Activated CD8-positive, alpha-beta memory T cell treated with anti-CD3 and anti-CD28 coated beads, Interleukin-2, amount 10 ng/mL, durations not matched to agents 7 days and 5 days (primary cell): Measurements from ENCODE around the gene KIF20B. TPM values are rescaled to one million over a fixed set of nuclear protein-coding genes. Genes with fewer than 3 reads are reported as not detected.
A peak's percentile ranks its signal among the peaks of the same experiment; 100 is the strongest.

Source experiments
- ATAC-seq: fragments of 150-1000 bp; cut with Tn5 transposase; one replicate; pipeline ENCODE4 v1.10.0; 2021; ENCODE audit warnings: moderate library complexity
- CTCF ChIA-PET: fragments of 350-600 bp; sonication (Branson Sonifier 250); formaldehyde crosslinking; loops from one replicate; lab custom pipeline; 2021; ENCODE audit warnings: antibody characterized with exemption; lab: Charles Lee
- DNase-seq: peaks from one replicate; pipeline ENCODE4 v3.0.0-alpha.2; 2020
- H3K27ac Mint-ChIP-seq: one replicate; pipeline ENCODE4 v1.8.0; 2021; ENCODE audit warnings: mild to moderate bottlenecking, mixed read lengths
- H3K27me3 Mint-ChIP-seq: one replicate; pipeline ENCODE4 v1.8.0; 2021; ENCODE audit warnings: mixed read lengths
- H3K36me3 Mint-ChIP-seq: one replicate; pipeline ENCODE4 v1.8.0; 2021; ENCODE audit warnings: mild to moderate bottlenecking, mixed read lengths
- H3K4me1 Mint-ChIP-seq: one replicate; pipeline ENCODE4 v1.8.0; 2021; ENCODE audit warnings: mixed read lengths
- H3K4me3 Mint-ChIP-seq: one replicate; pipeline ENCODE4 v1.8.0; 2021; ENCODE audit warnings: mild to moderate bottlenecking, moderate library complexity, mixed read lengths
- H3K9me3 Mint-ChIP-seq: one replicate; pipeline ENCODE4 v1.8.0; 2022; ENCODE audit warnings: low read depth, mixed read lengths
- total RNA-seq, 2 experiments: library from RNA; stranded (reverse); gene quantifications; one replicate each; pipeline ENCODE4 v1.2.3, GENCODE V29; 2021

The KIF20B gene
- total RNA-seq, 2 experiments from 2014 or later, result 87.5 to 92.8 TPM

DNA sequence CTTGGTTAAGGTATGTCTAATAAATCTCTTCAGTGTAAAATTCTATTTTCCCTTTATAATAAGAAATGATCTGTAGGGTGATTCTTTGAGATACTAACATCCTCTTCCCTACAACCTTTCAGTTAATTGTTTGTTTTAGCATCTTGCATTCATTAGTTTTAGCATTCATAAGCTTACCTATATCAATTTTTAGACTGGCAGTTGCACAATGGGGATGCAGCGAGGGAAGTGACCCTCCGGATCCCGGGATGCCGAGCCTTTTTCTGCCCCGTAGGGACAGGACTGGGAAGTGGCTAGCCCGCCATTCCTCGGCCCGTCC, 508 bp upstream of the KIF20B start:
- Mint-ChIP-seq H3K36me3 (peaks cover 22% of the 10 kb centered on the region), H3K9me3 (no peaks in the 10 kb centered on the region), H3K27ac (peak overlapping the region; percentile 98), H3K4me3 (peak overlapping the region; percentile 96), H3K4me1 (peaks cover 44% of the 10 kb centered on the region), H3K27me3 (no peaks in the 10 kb centered on the region)
- no peak for ATAC-seq
- no peak for DNase-seq
- CTCF ChIA-PET, result interaction anchor here (0.6 to 1.8 kb wide), 8 partner anchors 8 to 309 kb away, joined by 3 to 12 read pairs (median 4); partner anchors contain the start of gene IFIT1

GRCh38 chr10:89702121-89702480, 711 bp downstream of the KIF20B start:
- no peaks in the 10 kb centered on the region for H3K9me3 Mint-ChIP-seq
- no peaks in the 10 kb centered on the region for H3K27me3 Mint-ChIP-seq
- H3K27ac Mint-ChIP-seq, result peak overlapping the region; percentile 98
- H3K4me1 Mint-ChIP-seq, result peaks cover 54% of the 10 kb centered on the region
- CTCF ChIA-PET, result interaction anchor here (0.8 to 1.8 kb wide), 3 partner anchors 14 to 59 kb away, joined by 4 to 12 read pairs (median 4); no protein-coding TSS in a partner anchor
- peak overlapping the region; percentile 96 for H3K4me3 Mint-ChIP-seq
- ATAC-seq, result no peak
- H3K36me3 Mint-ChIP-seq, result peaks cover 30% of the 10 kb centered on the region
- DNase-seq, result peak; percentile 56

DNA sequence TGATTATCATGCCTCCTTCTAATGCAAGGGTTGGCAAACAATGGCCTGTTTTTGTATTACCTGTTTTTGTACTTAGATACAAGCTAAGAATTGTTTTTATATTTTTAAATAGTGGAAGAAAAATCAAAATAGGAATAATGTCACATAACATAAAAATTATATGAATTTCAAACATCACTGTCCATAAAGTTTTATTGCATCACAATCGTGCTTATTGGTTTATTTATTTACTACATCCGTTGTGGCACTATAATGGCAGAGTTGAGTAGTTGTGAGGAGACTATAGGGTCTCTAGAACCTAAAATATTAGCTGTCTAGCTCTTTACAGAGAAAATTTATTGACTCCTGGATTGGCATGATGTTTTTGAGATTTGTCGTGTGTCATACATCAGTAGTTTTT, 4.1 kb downstream of the KIF20B start:
- DNase-seq, result no peak
- no peak overlapping the region for H3K27ac Mint-ChIP-seq
- no peaks in the 10 kb centered on the region for H3K9me3 Mint-ChIP-seq
- no peaks in the 10 kb centered on the region for H3K27me3 Mint-ChIP-seq
- peaks cover 36% of the 10 kb centered on the region for H3K36me3 Mint-ChIP-seq
- ATAC-seq, result no peak
- H3K4me1 Mint-ChIP-seq, result peaks cover 49% of the 10 kb centered on the region
- CTCF ChIA-PET, result no interaction called here
- no peak overlapping the region for H3K4me3 Mint-ChIP-seq

- H3K4me3 Mint-ChIP-seq, result no peak overlapping the region
- CTCF ChIA-PET, result no interaction called here
Observed at GRCh38 chr10:89706011-89706410, 4.6 kb downstream of the KIF20B start.

GRCh38 chr10:89707372-89707771, 6.0 kb downstream of the KIF20B start:
- H3K27me3 Mint-ChIP-seq, result no peaks in the 10 kb centered on the region
- H3K36me3 Mint-ChIP-seq, result peaks cover 45% of the 10 kb centered on the region
- H3K4me3 Mint-ChIP-seq, result no peak overlapping the region
- ATAC-seq (no peak), DNase-seq (no peak)
- no peaks in the 10 kb centered on the region for H3K9me3 Mint-ChIP-seq
- peaks cover 49% of the 10 kb centered on the region for H3K4me1 Mint-ChIP-seq
- CTCF ChIA-PET, result interaction anchor here (0.8 kb wide), 1 partner anchor 60 kb away, joined by 3 read pairs; no protein-coding TSS in a partner anchor
- H3K27ac Mint-ChIP-seq, result no peak overlapping the region

More at GRCh38 chr10:89706011-89706410, 4.6 kb downstream of the KIF20B start:
- H3K9me3 Mint-ChIP-seq, result no peaks in the 10 kb centered on the region
- no peak for ATAC-seq
- H3K27me3 Mint-ChIP-seq, result no peaks in the 10 kb centered on the region
- H3K4me1 Mint-ChIP-seq, result peaks cover 46% of the 10 kb centered on the region
- H3K36me3 Mint-ChIP-seq, result peaks cover 40% of the 10 kb centered on the region
- H3K27ac Mint-ChIP-seq, result peak overlapping the region; percentile 65
- no peak for DNase-seq

DNA sequence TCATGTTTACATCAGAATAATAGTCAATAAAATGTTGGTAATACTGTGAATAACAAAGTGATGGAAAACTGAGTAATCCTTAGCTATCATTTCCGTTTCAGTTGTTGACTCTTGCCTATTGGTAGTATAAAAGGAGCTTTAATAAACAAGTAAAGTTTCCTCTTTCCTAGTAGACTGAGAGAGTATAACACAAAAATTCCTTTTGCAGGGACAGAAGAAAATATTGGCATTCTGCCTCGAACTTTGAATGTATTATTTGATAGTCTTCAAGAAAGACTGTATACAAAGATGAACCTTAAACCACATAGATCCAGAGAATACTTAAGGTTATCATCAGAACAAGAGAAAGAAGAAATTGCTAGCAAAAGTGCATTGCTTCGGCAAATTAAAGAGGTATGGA, 9.4 kb downstream of the KIF20B start:
- Mint-ChIP-seq H3K9me3 (no peaks in the 10 kb centered on the region), H3K27me3 (no peaks in the 10 kb centered on the region), H3K27ac (no peak overlapping the region), H3K4me1 (peaks cover 23% of the 10 kb centered on the region), H3K4me3 (no peak overlapping the region), H3K36me3 (peaks cover 46% of the 10 kb centered on the region)
- DNase-seq (no peak), ATAC-seq (no peak)
- CTCF ChIA-PET, result no interaction called here

- Mint-ChIP-seq H3K4me3 (no peak overlapping the region), H3K27ac (no peak overlapping the region), H3K9me3 (no peaks in the 10 kb centered on the region), H3K27me3 (no peaks in the 10 kb centered on the region), H3K36me3 (peaks cover 43% of the 10 kb centered on the region), H3K4me1 (peaks cover 20% of the 10 kb centered on the region)
- DNase-seq (no peak), ATAC-seq (no peak)
- CTCF ChIA-PET, result no interaction called here
Observed at GRCh38 chr10:89734616-89735015, 33.2 kb downstream of the KIF20B start.

GRCh38 chr10:89738551-89739209, 37.3 kb downstream of the KIF20B start:
- H3K9me3 Mint-ChIP-seq, result no peaks in the 10 kb centered on the region
- H3K27ac Mint-ChIP-seq, result peak overlapping the region; percentile 78
- peaks cover 42% of the 10 kb centered on the region for H3K4me1 Mint-ChIP-seq
- DNase-seq (no peak), ATAC-seq (peak; percentile 86)
- CTCF ChIA-PET, result interaction anchor here (1.1 kb wide), 1 partner anchor 37 kb away, joined by 4 read pairs; the partner anchor contains the start of gene KIF20B
- H3K36me3 Mint-ChIP-seq, result peaks cover 50% of the 10 kb centered on the region
- no peaks in the 10 kb centered on the region for H3K27me3 Mint-ChIP-seq
- H3K4me3 Mint-ChIP-seq, result peak overlapping the region; percentile 27

GRCh38 chr10:89741126-89741762, 39.9 kb downstream of the KIF20B start:
- CTCF ChIA-PET, result interaction anchor here (1.5 kb wide), 1 partner anchor 30 kb away, joined by 3 read pairs; no protein-coding TSS in a partner anchor
- Mint-ChIP-seq H3K4me3 (no peak overlapping the region), H3K27ac (no peak overlapping the region), H3K4me1 (peaks cover 48% of the 10 kb centered on the region), H3K9me3 (no peaks in the 10 kb centered on the region), H3K36me3 (peaks cover 58% of the 10 kb centered on the region), H3K27me3 (no peaks in the 10 kb centered on the region)
- ATAC-seq (no peak), DNase-seq (no peak)

- H3K27me3 Mint-ChIP-seq, result no peaks in the 10 kb centered on the region
- H3K27ac Mint-ChIP-seq, result no peak overlapping the region
- ATAC-seq, result no peak
- CTCF ChIA-PET, result no interaction called here
- H3K36me3 Mint-ChIP-seq, result peaks cover 50% of the 10 kb centered on the region
- no peaks in the 10 kb centered on the region for H3K9me3 Mint-ChIP-seq
- peaks cover 31% of the 10 kb centered on the region for H3K4me1 Mint-ChIP-seq
- no peak for DNase-seq
- H3K4me3 Mint-ChIP-seq, result no peak overlapping the region
Observed at GRCh38 chr10:89744026-89744425, 42.6 kb downstream of the KIF20B start.

DNA sequence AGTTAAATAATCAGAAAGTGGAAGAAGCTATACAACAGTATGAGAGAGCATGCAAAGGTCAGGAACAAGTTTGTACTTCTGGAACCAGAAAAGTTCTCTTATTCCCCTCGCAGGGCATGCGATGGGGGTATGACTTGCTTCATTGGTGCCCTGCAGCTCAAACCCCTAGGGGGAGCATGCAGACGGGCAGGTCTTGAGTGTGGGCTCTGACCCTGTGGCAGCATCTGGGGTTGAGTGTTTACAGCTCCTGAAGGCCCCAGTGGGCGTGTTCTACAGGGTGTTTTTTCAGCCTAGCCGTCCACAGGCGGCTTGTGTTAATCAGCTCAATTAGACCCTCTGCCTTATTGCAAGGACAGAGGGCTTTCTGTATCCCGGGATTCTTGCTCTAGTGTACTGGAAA, 44.5 kb downstream of the KIF20B start:
- no peak for DNase-seq
- CTCF ChIA-PET, result no interaction called here
- ATAC-seq, result no peak
- Mint-ChIP-seq H3K36me3 (peaks cover 46% of the 10 kb centered on the region), H3K4me1 (peaks cover 25% of the 10 kb centered on the region), H3K27me3 (no peaks in the 10 kb centered on the region), H3K9me3 (no peaks in the 10 kb centered on the region), H3K4me3 (no peak overlapping the region), H3K27ac (no peak overlapping the region)

GRCh38 chr10:89750441-89750840, 49.1 kb downstream of the KIF20B start:
- CTCF ChIA-PET, result no interaction called here
- no peak for ATAC-seq

GRCh38 chr10:89755374-89755773, 54.0 kb downstream of the KIF20B start:
- no peak overlapping the region for H3K27ac Mint-ChIP-seq

More at GRCh38 chr10:89750441-89750840, 49.1 kb downstream of the KIF20B start:
- DNase-seq, result no peak
- peaks cover 4% of the 10 kb centered on the region for H3K4me1 Mint-ChIP-seq
- H3K36me3 Mint-ChIP-seq, result peaks cover 39% of the 10 kb centered on the region
- H3K27me3 Mint-ChIP-seq, result no peaks in the 10 kb centered on the region
- H3K9me3 Mint-ChIP-seq, result no peaks in the 10 kb centered on the region
- no peak overlapping the region for H3K4me3 Mint-ChIP-seq
- no peak overlapping the region for H3K27ac Mint-ChIP-seq

GRCh38 chr10:89759531-89759930, 58.1 kb downstream of the KIF20B start:
- ATAC-seq, result no peak
- no peaks in the 10 kb centered on the region for H3K4me1 Mint-ChIP-seq
- peaks cover 67% of the 10 kb centered on the region for H3K36me3 Mint-ChIP-seq
- no peak overlapping the region for H3K27ac Mint-ChIP-seq
- CTCF ChIA-PET, result no interaction called here
- H3K9me3 Mint-ChIP-seq, result no peaks in the 10 kb centered on the region
- H3K4me3 Mint-ChIP-seq, result no peak overlapping the region
- DNase-seq, result no peak
- H3K27me3 Mint-ChIP-seq, result no peaks in the 10 kb centered on the region

More at GRCh38 chr10:89755374-89755773, 54.0 kb downstream of the KIF20B start:
- H3K36me3 Mint-ChIP-seq, result peaks cover 49% of the 10 kb centered on the region
- H3K9me3 Mint-ChIP-seq, result no peaks in the 10 kb centered on the region
- H3K27me3 Mint-ChIP-seq, result no peaks in the 10 kb centered on the region
- no peak for ATAC-seq
- no peak overlapping the region for H3K4me3 Mint-ChIP-seq
- CTCF ChIA-PET, result no interaction called here
- peaks cover 2% of the 10 kb centered on the region for H3K4me1 Mint-ChIP-seq
- DNase-seq, result no peak
